BE2C (cell line): ENCODE data around the gene EIF4G3.

Experiments
- DNase-seq: peaks from one replicate; pipeline ENCODE4 v3.0.0-alpha.2; 2020
- H3K27me3 ChIP-seq: fragments of 250-450 bp; sonication (Bioruptor Pico); 2 replicates; pipeline ENCODE4 v1.5.1; 2020; ENCODE audit warnings: mild to moderate bottlenecking
- H3K36me3 ChIP-seq: fragments of 250-450 bp; sonication (Bioruptor Pico); 2 replicates; pipeline ENCODE4 v1.5.1; 2020; ENCODE audit warnings: mild to moderate bottlenecking
- H3K4me1 ChIP-seq: fragments of 250-450 bp; sonication (Bioruptor Pico); 2 replicates; pipeline ENCODE4 v1.5.1; 2020
- H3K4me3 ChIP-seq: 2 replicates; pipeline ENCODE4 v1.5.1; 2011; ENCODE audit warnings: low read depth, low read length
- H3K9me3 ChIP-seq: fragments of 250-450 bp; sonication (Bioruptor Pico); 2 replicates; pipeline ENCODE4 v1.5.1; 2020
- CTCF ChIP-seq: IDR thresholded peaks from 2 replicates; pipeline ENCODE4 v1.5.1; 2012; ENCODE audit warnings: mild to moderate bottlenecking, low read depth, low read length

EIF4G3 gene

GRCh38 chr1:21037091-21037490 is 139.6 kb downstream of the EIF4G3 start:
- Histone ChIP-seq H3K36me3 (no peaks in the 10 kb centered on the region), H3K27me3 (no peaks in the 10 kb centered on the region), H3K4me3 (no peak overlapping the region), H3K9me3 (no peaks in the 10 kb centered on the region), H3K4me1 (no peaks in the 10 kb centered on the region)
- TF ChIP-seq CTCF = no peak
- DNase-seq = no peak

- TF ChIP-seq CTCF = no peak
- Histone ChIP-seq H3K9me3 (no peaks in the 10 kb centered on the region), H3K27me3 (no peaks in the 10 kb centered on the region), H3K4me3 (no peak overlapping the region), H3K4me1 (no peaks in the 10 kb centered on the region), H3K36me3 (no peaks in the 10 kb centered on the region)
- DNase-seq = no peak
Observed at GRCh38 chr1:21035794-21036193, 140.9 kb downstream of the EIF4G3 start.

GRCh38 chr1:21034725-21035628 is 141.7 kb downstream of the EIF4G3 start:
- Histone ChIP-seq H3K9me3 (no peaks in the 10 kb centered on the region), H3K27me3 (no peaks in the 10 kb centered on the region), H3K4me3 (no peak overlapping the region), H3K4me1 (no peaks in the 10 kb centered on the region), H3K36me3 (no peaks in the 10 kb centered on the region)
- no peak for DNase-seq
- TF ChIP-seq CTCF = no peak

GRCh38 chr1:21032741-21033140 is 144.0 kb downstream of the EIF4G3 start:
- no peak for DNase-seq

GRCh38 chr1:21030181-21030580 is 146.5 kb downstream of the EIF4G3 start:
- no peaks in the 10 kb centered on the region for H3K36me3 ChIP-seq
- no peak overlapping the region for H3K4me3 ChIP-seq
- no peaks in the 10 kb centered on the region for H3K9me3 ChIP-seq
- no peaks in the 10 kb centered on the region for H3K27me3 ChIP-seq
- no peaks in the 10 kb centered on the region; the same call in 1 of the 2 replicates for H3K4me1 ChIP-seq
- TF ChIP-seq CTCF = no peak
- no peak for DNase-seq

More at GRCh38 chr1:21032741-21033140, 144.0 kb downstream of the EIF4G3 start:
- H3K4me1 ChIP-seq = no peaks in the 10 kb centered on the region
- no peaks in the 10 kb centered on the region for H3K36me3 ChIP-seq
- no peaks in the 10 kb centered on the region for H3K9me3 ChIP-seq
- no peaks in the 10 kb centered on the region for H3K27me3 ChIP-seq
- TF ChIP-seq CTCF = no peak
- no peak overlapping the region for H3K4me3 ChIP-seq

- no peak for DNase-seq
- no peak overlapping the region for H3K4me3 ChIP-seq
- H3K4me1 ChIP-seq = peaks cover 4% of the 10 kb centered on the region; the same call in 1 of the 2 replicates
- no peak for TF ChIP-seq CTCF
- no peaks in the 10 kb centered on the region for H3K9me3 ChIP-seq
- H3K27me3 ChIP-seq = no peaks in the 10 kb centered on the region
- no peaks in the 10 kb centered on the region for H3K36me3 ChIP-seq
Observed at GRCh38 chr1:21028520-21029145, 148.1 kb downstream of the EIF4G3 start.
